CD4-positive, alpha-beta T cell (primary cell): ENCODE data around the gene GRID2. TPM values are rescaled to one million over a fixed set of nuclear protein-coding genes. Genes with fewer than 3 reads are reported as not detected.

Source experiments
- ATAC-seq: fragments of 200-7000 bp; cut with Tn5 transposase; one replicate; pipeline ENCODE4 v1.10.0; 2022; ENCODE audit warnings: mild to moderate bottlenecking; ENCODE audit not compliant: poor library complexity
- CTCF ChIA-PET: fragments of 350-600 bp; sonication (Branson Sonifier 250); formaldehyde crosslinking; loops from one replicate; lab custom pipeline; 2021; ENCODE audit warnings: antibody characterized with exemption, inconsistent platforms; lab: Charles Lee
- POLR2A ChIA-PET: fragments of 350-600 bp; sonication (Branson Sonifier 250); formaldehyde crosslinking; loops from one replicate; lab custom pipeline; 2021; ENCODE audit warnings: antibody characterized with exemption, inconsistent platforms; lab: Charles Lee
- DNase-seq, 14 experiments: peaks; one replicate each; pipeline ENCODE4 v3.0.0-alpha.2; 2013 to 2020; ENCODE audit warnings: mixed read lengths in 2 of 14
- H3K27ac ChIP-seq, 2 donors: one replicate each; pipeline versions ENCODE4 v1.5.1 to v1.7.0; 2013; ENCODE audit warnings: low read length in 2 of 2, low read depth in 1 of 2, mild to moderate bottlenecking in 1 of 2
- H3K27me3 ChIP-seq, 2 experiments: 1 replicate in 1 of 2; 2 replicates in 1 of 2; pipeline versions ENCODE4 v1.6.1 to v1.7.0; 2013; ENCODE audit warnings: low read length in 2 of 2, control low read depth in 1 of 2, mild to moderate bottlenecking in 1 of 2, moderate library complexity in 1 of 2; ENCODE audit not compliant: insufficient read depth in 2 of 2, control insufficient read depth in 1 of 2
- H3K36me3 ChIP-seq: one replicate; pipeline ENCODE4 v1.6.1; 2013; ENCODE audit warnings: low read length, control low read depth; ENCODE audit not compliant: insufficient read depth
- H3K4me1 ChIP-seq: one replicate; pipeline ENCODE4 v1.6.1; 2013; ENCODE audit warnings: low read length, control low read depth; ENCODE audit not compliant: insufficient read depth
- H3K4me3 ChIP-seq: one replicate; pipeline ENCODE4 v1.5.1; 2013; ENCODE audit warnings: mild to moderate bottlenecking, low read length, moderate library complexity
- H3K9me3 ChIP-seq, 2 experiments: 1 replicate in 1 of 2; 2 replicates in 1 of 2; pipeline versions ENCODE4 v1.6.1 to v1.7.0; 2013; ENCODE audit warnings: low read length in 2 of 2, mild to moderate bottlenecking in 2 of 2, control low read depth in 1 of 2, moderate library complexity in 1 of 2; ENCODE audit not compliant: control insufficient read depth in 1 of 2, insufficient read depth in 1 of 2
- H3K27ac Mint-ChIP-seq: one replicate; pipeline ENCODE4 v1.8.0; 2020; ENCODE audit warnings: mixed read lengths
- H3K27me3 Mint-ChIP-seq: one replicate; pipeline ENCODE4 v1.8.0; 2021; ENCODE audit warnings: mixed read lengths
- H3K36me3 Mint-ChIP-seq: one replicate; pipeline ENCODE4 v1.8.0; 2021; ENCODE audit warnings: low read depth, mixed read lengths
- H3K4me1 Mint-ChIP-seq: one replicate; pipeline ENCODE4 v1.8.0; 2021; ENCODE audit warnings: low read depth, mixed read lengths
- H3K4me3 Mint-ChIP-seq: one replicate; pipeline ENCODE4 v1.8.0; 2020; ENCODE audit warnings: mild to moderate bottlenecking, mixed read lengths
- H3K9me3 Mint-ChIP-seq: one replicate; pipeline ENCODE4 v1.8.0; 2020; ENCODE audit warnings: mixed read lengths
- CTCF ChIP-seq: fragments of 200-600 bp; IDR thresholded peaks from one replicate; pipeline ENCODE4 v1.8.0; 2022; ENCODE audit warnings: antibody characterized with exemption, mild to moderate bottlenecking
- intact Hi-C, 2 experiments: fragments of 100-400 bp; cut with DNase I in 1 of 2; cut with micrococcal nuclease in 1 of 2; formaldehyde crosslinking; loops; one replicate each; pipeline versions ENCODE4 v1.15.1 to v1.9.0; 2023 to 2025; cut with DNase I, micrococcal nuclease
- total RNA-seq, 174 experiments: library from RNA in 2 of 174; stranded (reverse) in 2 of 174; gene quantifications; one replicate each; pipeline ENCODE4 v1.2.3 and lab custom pipeline; 2021 to 2026

GRID2 gene
- total RNA-seq, 2 experiments from 2014 or later, result not detected

- DNase-seq (no peak), ATAC-seq (no peak)
- Mint-ChIP-seq H3K27me3 (no peaks in the 10 kb centered on the region), H3K4me3 (no peak overlapping the region), H3K36me3 (no peaks in the 10 kb centered on the region), H3K9me3 (no peaks in the 10 kb centered on the region), H3K27ac (no peak overlapping the region), H3K4me1 (no peaks in the 10 kb centered on the region)
- no peak for TF ChIP-seq CTCF
- Histone ChIP-seq H3K9me3 (no peaks in the 10 kb centered on the region), H3K27me3 (no peaks in the 10 kb centered on the region), H3K4me3 (no peak overlapping the region), H3K4me1 (no peaks in the 10 kb centered on the region), H3K27ac (no peak overlapping the region), H3K36me3 (no peaks in the 10 kb centered on the region)
- intact Hi-C loops, result no loop called here
- ChIA-PET CTCF (no interaction called here), POLR2A (no interaction called here)
Measured at GRCh38 chr4:93684571-93684970, 1380.8 kb downstream of the GRID2 start.

DNA sequence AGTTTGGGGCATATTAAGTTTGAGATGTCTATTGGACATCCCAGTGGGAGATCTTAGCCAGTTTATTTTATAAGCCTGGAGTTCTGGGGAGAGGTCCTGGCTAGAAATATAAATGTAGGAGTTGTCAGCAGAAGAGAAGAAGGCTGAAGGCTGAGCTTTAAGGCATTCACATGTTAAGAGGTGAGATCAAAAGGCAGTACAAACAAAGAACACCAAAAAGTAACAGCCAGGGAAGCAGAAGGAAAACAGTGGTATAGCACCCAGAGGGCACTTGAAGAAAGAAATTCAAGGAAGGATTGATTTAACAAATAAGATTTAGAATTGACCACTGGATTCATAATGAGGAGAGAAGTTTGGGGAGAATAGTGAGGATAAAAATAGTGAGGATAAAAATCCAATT, 1383.5 kb downstream of the GRID2 start:
- no peaks in the 10 kb centered on the region for H3K36me3 Mint-ChIP-seq
- ChIA-PET POLR2A (no interaction called here), CTCF (no interaction called here)
- H3K4me1 Mint-ChIP-seq, result no peaks in the 10 kb centered on the region
- Histone ChIP-seq H3K27ac (no peak overlapping the region), H3K4me1 (no peaks in the 10 kb centered on the region), H3K9me3 (no peaks in the 10 kb centered on the region), H3K27me3 (no peaks in the 10 kb centered on the region), H3K36me3 (no peaks in the 10 kb centered on the region), H3K4me3 (no peak overlapping the region)
- no peak for TF ChIP-seq CTCF
- no peak overlapping the region for H3K4me3 Mint-ChIP-seq
- ATAC-seq (no peak), DNase-seq (no peak)
- H3K9me3 Mint-ChIP-seq, result no peaks in the 10 kb centered on the region
- no peaks in the 10 kb centered on the region for H3K27me3 Mint-ChIP-seq
- H3K27ac Mint-ChIP-seq, result no peak overlapping the region
- intact Hi-C loops, result no loop called here

GRCh38 chr4:93688978-93689377, 1385.2 kb downstream of the GRID2 start:
- Histone ChIP-seq H3K27ac (no peak overlapping the region), H3K4me3 (no peak overlapping the region), H3K36me3 (no peaks in the 10 kb centered on the region), H3K27me3 (no peaks in the 10 kb centered on the region), H3K4me1 (no peaks in the 10 kb centered on the region), H3K9me3 (no peaks in the 10 kb centered on the region)
- no peak for TF ChIP-seq CTCF
- Mint-ChIP-seq H3K4me1 (no peaks in the 10 kb centered on the region), H3K27ac (no peak overlapping the region), H3K36me3 (no peaks in the 10 kb centered on the region), H3K4me3 (no peak overlapping the region), H3K27me3 (no peaks in the 10 kb centered on the region), H3K9me3 (no peaks in the 10 kb centered on the region)
- ATAC-seq (no peak), DNase-seq (no peak)
- ChIA-PET CTCF (no interaction called here), POLR2A (no interaction called here)
- intact Hi-C loops, result no loop called here
